B cell (primary cell): Measurements from ENCODE around the gene BRSK2. TPM values are rescaled to one million over a fixed set of nuclear protein-coding genes. Genes with fewer than 3 reads are reported as not detected.

Experiments
- ATAC-seq: fragments of 200-7000 bp; cut with Tn5 transposase; one replicate; pipeline ENCODE4 v1.10.0; 2021; ENCODE audit warnings: low read depth, mild to moderate bottlenecking, moderate number of reproducible peaks, moderate library complexity
- CTCF ChIA-PET: fragments of 350-600 bp; sonication (Branson Sonifier 250); formaldehyde crosslinking; loops from one replicate; lab custom pipeline; 2021; ENCODE audit warnings: antibody characterized with exemption, inconsistent platforms; lab: Charles Lee
- POLR2A ChIA-PET: fragments of 350-600 bp; sonication (Branson Sonifier 250); formaldehyde crosslinking; loops from one replicate; lab custom pipeline; 2021; ENCODE audit warnings: antibody characterized with exemption; lab: Charles Lee
- DNase-seq: peaks from one replicate; pipeline ENCODE4 v3.0.0; 2013
- H2AFZ ChIP-seq: 2 replicates; pipeline ENCODE4 v1.6.1; 2012; ENCODE audit warnings: mild to moderate bottlenecking, low read depth, low read length; ENCODE audit not compliant: insufficient read depth, poor library complexity, severe bottlenecking
- H3K27ac ChIP-seq, 2 donors: 1 replicate in 1 of 2; 2 replicates in 1 of 2; pipeline ENCODE4 v1.5.1; 2012 to 2013; ENCODE audit warnings: low read length in 2 of 2, mild to moderate bottlenecking in 2 of 2, moderate library complexity in 1 of 2
- H3K27me3 ChIP-seq, 4 experiments: fragments of 200-600 bp in 1 of 4; sonication (generic) in 1 of 4; replicated peaks in 1 of 4; 1 replicate in 2 of 4; 2 replicates in 2 of 4; pipeline versions ENCODE4 v1.6.1 to v1.7.0; 2013 to 2016; ENCODE audit warnings: low read length in 3 of 4, mild to moderate bottlenecking in 2 of 4, mixed read lengths in 1 of 4, moderate library complexity in 1 of 4; ENCODE audit not compliant: insufficient read depth in 4 of 4, control insufficient read depth in 3 of 4; ENCODE audit errors: control extremely low read depth in 1 of 4
- H3K36me3 ChIP-seq, 2 experiments: replicated peaks in 1 of 2; 1 replicate in 1 of 2; 2 replicates in 1 of 2; pipeline versions ENCODE4 v1.6.1 to v1.7.1; 2013; ENCODE audit warnings: low read length in 1 of 2; ENCODE audit not compliant: insufficient read depth in 2 of 2, control insufficient read depth in 1 of 2; ENCODE audit errors: control extremely low read depth in 1 of 2, extremely low read depth in 1 of 2
- H3K4me1 ChIP-seq, 2 donors: fragments of 200-600 bp in 1 of 2; sonication (generic) in 1 of 2; 1 replicate in 1 of 2; 2 replicates in 1 of 2; pipeline versions ENCODE4 v1.5.1 to v1.6.1; 2013 to 2017; ENCODE audit warnings: low read length in 2 of 2; ENCODE audit not compliant: control insufficient read depth in 2 of 2, insufficient read depth in 2 of 2
- H3K4me2 ChIP-seq: replicated peaks from 2 replicates; pipeline ENCODE3; 2012; ENCODE audit warnings: mild to moderate bottlenecking, low read depth, low read length; ENCODE audit not compliant: poor library complexity, severe bottlenecking
- H3K4me3 ChIP-seq, 5 experiments: fragments of 200-600 bp in 1 of 5; sonication (generic) in 1 of 5; 1 replicate in 3 of 5; 2 replicates in 2 of 5; pipeline versions ENCODE4 v1.5.1 to v1.7.0; 2011 to 2016; ENCODE audit warnings: low read length in 4 of 5, mild to moderate bottlenecking in 4 of 5, low read depth in 2 of 5, control low read depth in 1 of 5, moderate library complexity in 1 of 5; ENCODE audit not compliant: insufficient read depth in 1 of 5; ENCODE audit errors: control extremely low read depth in 1 of 5, extremely low read depth in 1 of 5
- H3K79me2 ChIP-seq: fragments of 200-600 bp; sonication (generic); one replicate; pipeline ENCODE4 v1.6.0; 2016; ENCODE audit warnings: low read length; ENCODE audit not compliant: control insufficient read depth, insufficient read depth
- H3K9ac ChIP-seq: fragments of 200-600 bp; sonication (generic); 2 replicates; pipeline ENCODE4 v1.6.1; 2017; ENCODE audit warnings: mild to moderate bottlenecking, low read length, moderate library complexity
- H3K9me3 ChIP-seq, 3 donors: one replicate each; pipeline versions ENCODE4 v1.6.1 to v1.7.1; 2013; ENCODE audit warnings: low read length in 2 of 3; ENCODE audit not compliant: control insufficient read depth in 2 of 3, insufficient read depth in 1 of 3; ENCODE audit errors: control extremely low read depth in 1 of 3
- H4K20me1 ChIP-seq: 2 replicates; pipeline ENCODE4 v1.6.0; 2012; ENCODE audit warnings: mild to moderate bottlenecking, low read length; ENCODE audit not compliant: insufficient read depth, control insufficient read depth, poor library complexity, severe bottlenecking
- H3K27ac Mint-ChIP-seq: one replicate; pipeline ENCODE4 v1.8.0; 2021; ENCODE audit warnings: mixed read lengths
- H3K27me3 Mint-ChIP-seq: one replicate; pipeline ENCODE4 v1.8.0; 2021; ENCODE audit warnings: mixed read lengths
- H3K4me1 Mint-ChIP-seq: one replicate; pipeline ENCODE4 v1.8.0; 2021; ENCODE audit warnings: mixed read lengths
- H3K4me3 Mint-ChIP-seq: one replicate; pipeline ENCODE4 v1.8.0; 2021; ENCODE audit warnings: mixed read lengths
- H3K9me3 Mint-ChIP-seq: one replicate; pipeline ENCODE4 v1.8.0; 2022; ENCODE audit warnings: mixed read lengths; ENCODE audit not compliant: insufficient read depth
- EZH2 ChIP-seq: IDR thresholded peaks from 2 replicates; pipeline ENCODE4 v1.6.1; 2012; ENCODE audit warnings: borderline replicate concordance, low read depth, mild to moderate bottlenecking, moderate library complexity, low read length; ENCODE audit not compliant: insufficient read depth, poor library complexity, severe bottlenecking
- WGBS: methylation state at CpG from one replicate; pipeline ENCODE4 v1.1.5; 2013; ENCODE audit warnings: missing lambda C conversion rate; ENCODE audit not compliant: insufficient coverage; 5-methylcytosine and 5-hydroxymethylcytosine counted together
- intact Hi-C: fragments of 100-400 bp; cut with micrococcal nuclease; formaldehyde crosslinking; loops from one replicate; pipeline ENCODE4 v1.10.0; 2022
- polyA plus RNA-seq: library from polyadenylated mRNA; depleted of rRNA; stranded (reverse); fragments of >200 nt; gene quantifications from 2 replicates; pipeline ENCODE4 v1.2.3, GENCODE V29; 2012
- total RNA-seq, 2 donors: library from RNA; stranded (reverse); fragments of 120-200 nt in 1 of 2; gene quantifications; 1 replicate in 1 of 2; 2 replicates in 1 of 2; pipeline versions ENCODE4 v1.2.3 to v1.2.4, GENCODE V29; 2013 to 2022
- TF ChIP-seq, protein P1 (sequence below): fragments of 200-600 bp; IDR thresholded peaks from one replicate; pipeline ENCODE4 v1.8.0; 2022; ENCODE audit warnings: antibody characterized with exemption, mild to moderate bottlenecking

Gene BRSK2
- total and polyA plus RNA-seq, 2 donors (not counting 1 experiment from before 2014, with no cell fraction given): 0.51 to 0.79 TPM

- Histone ChIP-seq H3K4me3 (no peak overlapping the region), H3K27me3 (no peaks in the 10 kb centered on the region), H3K4me1 (peaks cover 12 to 16% of the 10 kb centered on the region in 2 donors), H3K9me3 (peaks cover 0 to 8% (median 0%) of the 10 kb centered on the region in 3 donors), H2AFZ (no peak overlapping the region), H3K36me3 (peaks cover 0 to 36% of the 10 kb centered on the region in 2 experiments), H3K4me2 (no peak overlapping the region), H3K27ac (no peak overlapping the region), H3K79me2 (peaks cover 33% of the 10 kb centered on the region), H3K9ac (no peak overlapping the region), H4K20me1 (peaks cover 80% of the 10 kb centered on the region)
- no peak for TF ChIP-seq EZH2
- TF ChIP-seq, protein P1, sequence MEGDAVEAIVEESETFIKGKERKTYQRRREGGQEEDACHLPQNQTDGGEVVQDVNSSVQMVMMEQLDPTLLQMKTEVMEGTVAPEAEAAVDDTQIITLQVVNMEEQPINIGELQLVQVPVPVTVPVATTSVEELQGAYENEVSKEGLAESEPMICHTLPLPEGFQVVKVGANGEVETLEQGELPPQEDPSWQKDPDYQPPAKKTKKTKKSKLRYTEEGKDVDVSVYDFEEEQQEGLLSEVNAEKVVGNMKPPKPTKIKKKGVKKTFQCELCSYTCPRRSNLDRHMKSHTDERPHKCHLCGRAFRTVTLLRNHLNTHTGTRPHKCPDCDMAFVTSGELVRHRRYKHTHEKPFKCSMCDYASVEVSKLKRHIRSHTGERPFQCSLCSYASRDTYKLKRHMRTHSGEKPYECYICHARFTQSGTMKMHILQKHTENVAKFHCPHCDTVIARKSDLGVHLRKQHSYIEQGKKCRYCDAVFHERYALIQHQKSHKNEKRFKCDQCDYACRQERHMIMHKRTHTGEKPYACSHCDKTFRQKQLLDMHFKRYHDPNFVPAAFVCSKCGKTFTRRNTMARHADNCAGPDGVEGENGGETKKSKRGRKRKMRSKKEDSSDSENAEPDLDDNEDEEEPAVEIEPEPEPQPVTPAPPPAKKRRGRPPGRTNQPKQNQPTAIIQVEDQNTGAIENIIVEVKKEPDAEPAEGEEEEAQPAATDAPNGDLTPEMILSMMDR: no peak
- WGBS: 98% methylated on average over 15 of the region's 16 CpGs
- Mint-ChIP-seq H3K27ac (no peak overlapping the region), H3K9me3 (no peaks in the 10 kb centered on the region), H3K27me3 (no peaks in the 10 kb centered on the region), H3K4me1 (peaks cover 18% of the 10 kb centered on the region), H3K4me3 (no peak overlapping the region)
- CTCF ChIA-PET: no interaction called here
- no peak for ATAC-seq
- DNase-seq: no peak
- intact Hi-C loops: no loop called here
- POLR2A ChIA-PET: no interaction called here
Observed at GRCh38 chr11:1481861-1482441, 92.2 kb downstream of the BRSK2 start.

- no peak overlapping the region for H3K27ac Mint-ChIP-seq
- no peak overlapping the region for H3K4me3 Mint-ChIP-seq
- intact Hi-C loops: no loop called here
- peaks cover 17 to 25% of the 10 kb centered on the region in 2 donors for H3K4me1 ChIP-seq
- H3K27ac ChIP-seq: no peak overlapping the region
- DNase-seq (no peak), ATAC-seq (no peak)
- H3K36me3 ChIP-seq: peaks cover 0 to 27% of the 10 kb centered on the region in 2 experiments
- no peaks in the 10 kb centered on the region for H3K27me3 ChIP-seq
- H3K79me2 ChIP-seq: peaks cover 42% of the 10 kb centered on the region
- no peaks in the 10 kb centered on the region for H3K9me3 Mint-ChIP-seq
- CTCF ChIA-PET: no interaction called here
- no peak overlapping the region for H3K4me3 ChIP-seq
- no peak overlapping the region for H3K9ac ChIP-seq
- no peak overlapping the region for H3K4me2 ChIP-seq
- POLR2A ChIA-PET: no interaction called here
- H3K27me3 Mint-ChIP-seq: no peaks in the 10 kb centered on the region
- peaks cover 89% of the 10 kb centered on the region for H4K20me1 ChIP-seq
- no peak overlapping the region for H2AFZ ChIP-seq
- peaks cover 0 to 8% (median 0%) of the 10 kb centered on the region in 3 donors for H3K9me3 ChIP-seq
- peaks cover 24% of the 10 kb centered on the region for H3K4me1 Mint-ChIP-seq
- TF ChIP-seq, protein P1: no peak
- no peak for TF ChIP-seq EZH2
- 96% methylated on average over 32 of the region's 32 CpGs for WGBS
Observed at GRCh38 chr11:1482581-1483444, 93.1 kb downstream of the BRSK2 start.
